Gastroesophageal sphincter (tissue), 3 donors: ENCODE measurements around the gene TRPC4AP.

Source experiments
- CTCF ChIP-seq, 4 experiments: fragments of 200-600 bp in 2 of 4; fragments of 450-650 bp in 2 of 4; sonication (generic) in 1 of 4; IDR thresholded peaks; one replicate each; pipeline ENCODE4 v1.5.1; 2017 to 2019; ENCODE audit warnings: antibody characterized with exemption in 4 of 4, mild to moderate bottlenecking in 2 of 4, moderate library complexity in 2 of 4
- POLR2A ChIP-seq, 2 donors: fragments of 450-650 bp; IDR thresholded peaks; one replicate each; pipeline ENCODE4 v1.6.1; 2017; ENCODE audit warnings: antibody characterized with exemption in 2 of 2, mild to moderate bottlenecking in 2 of 2, moderate library complexity in 1 of 2
- POLR2AphosphoS5 ChIP-seq: sonication (generic); formaldehyde crosslinking; IDR thresholded peaks from one replicate; pipeline ENCODE4 v1.6.1; 2017; ENCODE audit warnings: antibody characterized with exemption

GRCh38 chr20:35012227-35013069 lies 80.2 kb downstream of the TRPC4AP start:
- TF ChIP-seq POLR2A (IDR thresholded peaks at IDR 0.05) (no peak), POLR2AphosphoS5 (no peak), CTCF (IDR thresholded peaks at IDR 0.05) (no peak)
